Smooth muscle cell (in vitro differentiated cells): ENCODE data around the gene ABLIM2. TPM values are rescaled to one million over a fixed set of nuclear protein-coding genes. Genes with fewer than 3 reads are reported as not detected.

Experiments
- DNase-seq: peaks from one replicate; lab custom pipeline; 2025; ENCODE audit not compliant: unreplicated experiment; lab: John Stamatoyannopoulos, UW
- H2AFZ ChIP-seq: fragments of 200-600 bp; sonication (generic); 2 replicates; pipeline ENCODE4 v1.6.0; 2016; ENCODE audit warnings: antibody characterized with exemption, low read depth, mild to moderate bottlenecking
- H3F3A ChIP-seq: fragments of 200-600 bp; sonication (generic); 2 replicates; pipeline ENCODE4 v1.6.0; 2017; ENCODE audit warnings: antibody characterized with exemption, low read depth
- H3K27ac ChIP-seq: fragments of 200-600 bp; sonication (generic); 2 replicates; pipeline ENCODE4 v1.5.1; 2016; ENCODE audit warnings: low read depth, mild to moderate bottlenecking
- H3K27me3 ChIP-seq: fragments of 200-600 bp; sonication (generic); 2 replicates; pipeline ENCODE4 v1.6.1; 2016; ENCODE audit warnings: low read depth, mild to moderate bottlenecking
- H3K36me3 ChIP-seq: fragments of 200-600 bp; sonication (generic); 2 replicates; pipeline ENCODE4 v1.5.1; 2016; ENCODE audit warnings: low read depth
- H3K4me1 ChIP-seq: fragments of 200-600 bp; sonication (generic); 2 replicates; pipeline ENCODE4 v1.5.1; 2016; ENCODE audit warnings: low read depth
- H3K4me2 ChIP-seq: fragments of 200-600 bp; sonication (generic); 2 replicates; pipeline ENCODE4 v1.6.0; 2016; ENCODE audit warnings: mild to moderate bottlenecking
- H3K4me3 ChIP-seq: fragments of 200-600 bp; sonication (generic); 2 replicates; pipeline ENCODE4 v1.5.1; 2016; ENCODE audit warnings: mild to moderate bottlenecking
- H3K79me2 ChIP-seq: fragments of 200-600 bp; sonication (generic); 2 replicates; pipeline ENCODE4 v1.6.0; 2016; ENCODE audit warnings: low read depth, mild to moderate bottlenecking
- H3K9ac ChIP-seq: fragments of 200-600 bp; sonication (generic); 2 replicates; pipeline ENCODE4 v1.6.0; 2016; ENCODE audit warnings: low read depth
- H3K9me3 ChIP-seq: fragments of 200-600 bp; sonication (generic); replicated peaks from 2 replicates; pipeline ENCODE4 v1.5.1; 2016; ENCODE audit warnings: low read depth
- H4K20me1 ChIP-seq: fragments of 200-600 bp; sonication (generic); 2 replicates; pipeline ENCODE4 v1.6.0; 2016; ENCODE audit warnings: low read depth
- WGBS: methylation state at CpG from one replicate; pipeline ENCODE4 v1.1.7; 2016; ENCODE audit warnings: low lambda C conversion rate; 5-methylcytosine and 5-hydroxymethylcytosine counted together
- polyA plus RNA-seq: library from polyadenylated mRNA; unstranded; fragments of >200 nt; fragmentation: Nextera tagmentation; extraction: Ambion mirVana; gene quantifications from 2 replicates; pipeline ENCODE4 v1.2.1, GENCODE V29; 2016
- total RNA-seq: library from RNA; depleted of rRNA; stranded (reverse); fragments of >200 nt; gene quantifications from 2 replicates; pipeline ENCODE4 v1.2.3, GENCODE V29; 2014
- TF ChIP-seq, protein P1 (sequence below): fragments of 200-600 bp; sonication (generic); IDR thresholded peaks from 2 replicates; pipeline ENCODE4 v1.5.1; 2017; ENCODE audit warnings: borderline replicate concordance, mild to moderate bottlenecking, antibody characterized with exemption; ENCODE audit not compliant: insufficient read depth, poor library complexity, severe bottlenecking

ABLIM2 gene
- total and polyA plus RNA-seq, 2 experiments from 2014 or later = 0.08 TPM; not detected in 1

DNA sequence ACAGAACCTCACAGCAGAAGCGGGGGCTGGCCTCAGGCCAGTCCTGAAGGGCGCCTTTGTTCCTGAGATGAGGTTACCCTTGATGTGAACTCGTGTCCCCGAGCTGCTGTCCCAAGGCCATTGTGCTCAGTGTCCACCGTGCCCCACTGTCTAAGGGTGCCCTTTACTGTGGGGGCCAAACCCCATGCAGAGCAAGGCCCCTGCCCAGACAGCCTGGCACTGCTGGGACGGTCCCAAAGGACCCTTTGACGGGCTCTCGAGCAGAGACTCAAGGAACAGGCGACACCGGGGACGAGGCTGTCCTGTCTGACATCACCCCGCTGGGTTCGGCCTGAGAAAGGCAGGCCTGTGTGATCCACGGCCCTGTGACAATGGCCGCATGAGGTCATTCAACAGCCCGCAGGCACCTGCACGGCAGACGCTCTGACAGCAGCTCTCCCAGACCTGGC, 100.6 kb downstream of the ABLIM2 start:
- Histone ChIP-seq H3F3A (no peaks in the 10 kb centered on the region), H3K4me3 (no peak overlapping the region), H3K27ac (no peak overlapping the region), H3K9me3 (no peaks in the 10 kb centered on the region), H3K4me1 (no peaks in the 10 kb centered on the region), H4K20me1 (no peaks in the 10 kb centered on the region), H3K36me3 (no peaks in the 10 kb centered on the region), H3K4me2 (no peak overlapping the region), H3K9ac (no peak overlapping the region), H3K79me2 (no peaks in the 10 kb centered on the region), H3K27me3 (no peaks in the 10 kb centered on the region), H2AFZ (no peak overlapping the region)
- no peak for DNase-seq
- TF ChIP-seq, protein P1, sequence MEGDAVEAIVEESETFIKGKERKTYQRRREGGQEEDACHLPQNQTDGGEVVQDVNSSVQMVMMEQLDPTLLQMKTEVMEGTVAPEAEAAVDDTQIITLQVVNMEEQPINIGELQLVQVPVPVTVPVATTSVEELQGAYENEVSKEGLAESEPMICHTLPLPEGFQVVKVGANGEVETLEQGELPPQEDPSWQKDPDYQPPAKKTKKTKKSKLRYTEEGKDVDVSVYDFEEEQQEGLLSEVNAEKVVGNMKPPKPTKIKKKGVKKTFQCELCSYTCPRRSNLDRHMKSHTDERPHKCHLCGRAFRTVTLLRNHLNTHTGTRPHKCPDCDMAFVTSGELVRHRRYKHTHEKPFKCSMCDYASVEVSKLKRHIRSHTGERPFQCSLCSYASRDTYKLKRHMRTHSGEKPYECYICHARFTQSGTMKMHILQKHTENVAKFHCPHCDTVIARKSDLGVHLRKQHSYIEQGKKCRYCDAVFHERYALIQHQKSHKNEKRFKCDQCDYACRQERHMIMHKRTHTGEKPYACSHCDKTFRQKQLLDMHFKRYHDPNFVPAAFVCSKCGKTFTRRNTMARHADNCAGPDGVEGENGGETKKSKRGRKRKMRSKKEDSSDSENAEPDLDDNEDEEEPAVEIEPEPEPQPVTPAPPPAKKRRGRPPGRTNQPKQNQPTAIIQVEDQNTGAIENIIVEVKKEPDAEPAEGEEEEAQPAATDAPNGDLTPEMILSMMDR = no peak
- whole genome bisulfite sequencing = 94% methylated on average over 18 of the region's 18 CpGs

DNA sequence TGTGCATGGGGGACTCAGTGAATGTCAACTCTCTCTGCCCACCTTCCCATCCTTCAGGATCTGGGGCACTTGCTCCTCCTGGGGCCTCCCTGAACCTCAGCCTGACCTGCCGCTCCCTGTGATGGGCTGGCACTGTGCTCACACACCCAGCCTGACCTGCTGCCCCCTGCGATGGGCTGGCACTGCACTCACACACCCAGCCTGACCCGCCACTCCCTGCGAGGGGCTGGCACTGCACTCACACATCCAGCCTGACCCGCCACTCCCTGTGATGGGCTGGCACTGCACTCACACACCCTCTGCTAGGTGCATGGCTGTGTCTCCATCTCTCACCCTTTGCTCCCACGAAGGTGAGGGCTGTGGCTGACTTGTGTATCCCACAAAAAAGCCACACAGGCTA, 103.4 kb downstream of the ABLIM2 start:
- H3K4me2 ChIP-seq = no peak overlapping the region
- 91% methylated on average over 6 of the region's 6 CpGs for WGBS
- H3K27ac ChIP-seq = no peak overlapping the region
- H4K20me1 ChIP-seq = no peaks in the 10 kb centered on the region
- DNase-seq = no peak
- no peaks in the 10 kb centered on the region for H3K27me3 ChIP-seq
- no peaks in the 10 kb centered on the region for H3K9me3 ChIP-seq
- H3K9ac ChIP-seq = no peak overlapping the region
- H3K79me2 ChIP-seq = no peaks in the 10 kb centered on the region
- H3K36me3 ChIP-seq = no peaks in the 10 kb centered on the region
- no peak overlapping the region for H2AFZ ChIP-seq
- H3F3A ChIP-seq = no peaks in the 10 kb centered on the region
- TF ChIP-seq, protein P1 = no peak
- H3K4me1 ChIP-seq = peaks cover 7% of the 10 kb centered on the region
- no peak overlapping the region for H3K4me3 ChIP-seq

DNA sequence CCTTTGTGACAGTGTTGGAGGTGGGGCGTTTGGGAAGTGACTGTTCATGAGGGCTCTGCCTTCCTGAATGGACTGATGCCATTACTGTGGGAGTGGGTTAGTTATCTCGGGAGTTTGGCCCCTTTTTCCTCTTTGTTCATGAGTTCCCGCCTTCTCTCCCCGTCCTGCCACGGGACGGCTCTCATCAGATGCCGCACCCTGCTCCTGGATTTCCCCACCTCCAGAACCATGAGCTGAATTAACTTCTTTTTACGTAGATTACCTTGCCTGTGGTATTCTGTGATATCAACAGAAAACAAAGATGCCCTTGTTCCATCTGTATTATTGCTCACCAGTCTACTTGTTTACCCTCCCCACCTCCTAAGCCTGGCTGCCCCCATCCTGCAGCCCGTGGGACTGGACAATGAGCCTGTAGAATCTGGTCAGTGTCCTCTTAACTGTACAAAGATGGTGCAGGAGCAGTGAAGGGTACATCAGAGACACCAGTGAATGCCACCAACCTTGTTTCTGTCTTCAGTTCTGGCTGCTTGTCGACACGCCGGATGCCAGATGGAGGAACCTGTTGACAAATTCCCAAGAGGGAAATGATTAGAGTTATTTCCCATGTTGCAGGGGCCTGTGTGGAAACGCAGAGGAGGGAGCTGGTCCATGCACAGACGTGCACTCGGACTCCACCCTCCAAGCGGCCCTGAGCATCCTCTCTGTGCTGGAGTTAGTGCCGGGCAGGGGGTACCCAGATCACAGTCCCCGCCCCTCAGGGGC, 104.7 kb downstream of the ABLIM2 start:
- Histone ChIP-seq H2AFZ (no peak overlapping the region), H3K9me3 (no peaks in the 10 kb centered on the region), H3K27ac (no peak overlapping the region), H3K4me1 (peaks cover 7% of the 10 kb centered on the region), H3K9ac (no peak overlapping the region), H3K27me3 (no peaks in the 10 kb centered on the region), H3K4me2 (no peak overlapping the region), H4K20me1 (no peaks in the 10 kb centered on the region), H3K36me3 (no peaks in the 10 kb centered on the region), H3K79me2 (no peaks in the 10 kb centered on the region), H3F3A (no peaks in the 10 kb centered on the region), H3K4me3 (no peak overlapping the region)
- DNase-seq = no peak
- TF ChIP-seq, protein P1 = no peak
- WGBS = 92% methylated on average over 18 of the region's 18 CpGs

DNA sequence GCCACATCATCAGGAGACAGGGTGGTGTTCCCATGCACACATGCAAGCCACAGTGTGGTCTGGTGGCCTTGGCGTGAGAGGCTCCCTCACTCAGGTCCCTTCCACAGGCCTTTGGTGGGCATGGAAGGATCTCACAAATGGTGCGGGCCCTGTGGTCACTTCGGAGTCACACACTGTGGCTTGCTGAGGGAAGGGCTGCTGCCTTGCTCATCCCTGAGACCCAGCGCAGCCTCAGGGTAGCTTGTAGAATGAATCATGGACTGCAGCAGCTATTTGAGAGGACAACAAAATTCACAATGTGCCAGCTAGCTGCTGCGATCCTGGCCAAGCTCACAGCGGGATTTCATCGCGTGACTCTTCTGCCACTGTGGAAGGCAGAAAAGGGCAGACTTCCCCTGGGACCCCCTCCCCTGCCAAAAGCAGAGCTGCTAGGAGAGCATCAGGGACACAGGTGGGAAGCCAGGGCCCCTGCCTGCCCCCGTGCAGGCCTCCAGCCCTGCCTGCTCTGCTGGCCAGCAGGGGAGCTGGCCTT, 106.4 kb downstream of the ABLIM2 start:
- no peak overlapping the region for H3K9ac ChIP-seq
- H3K4me1 ChIP-seq = peaks cover 7% of the 10 kb centered on the region
- WGBS = 80% methylated on average over 9 of the region's 9 CpGs
- TF ChIP-seq, protein P1 = no peak
- H3F3A ChIP-seq = no peaks in the 10 kb centered on the region
- H3K27me3 ChIP-seq = no peaks in the 10 kb centered on the region
- H3K36me3 ChIP-seq = no peaks in the 10 kb centered on the region
- no peaks in the 10 kb centered on the region for H4K20me1 ChIP-seq
- H2AFZ ChIP-seq = no peak overlapping the region
- H3K4me3 ChIP-seq = no peak overlapping the region
- no peak overlapping the region for H3K4me2 ChIP-seq
- no peaks in the 10 kb centered on the region for H3K9me3 ChIP-seq
- no peaks in the 10 kb centered on the region for H3K79me2 ChIP-seq
- DNase-seq = no peak
- no peak overlapping the region for H3K27ac ChIP-seq
